SU-DHL-6 (cell line): ENCODE results near the gene TTC19.

Source experiments
- EZH2phosphoT487 ChIP-seq: fragments of 200-600 bp; sonication (generic), shearing (Covaris generic); conservative IDR thresholded peaks from 2 replicates; pipeline ENCODE4 v1.6.1; 2018; ENCODE audit warnings: mild to moderate bottlenecking, antibody characterized with exemption, low read length, moderate library complexity, mixed read lengths
- TF ChIP-seq, protein P1 (sequence below): fragments of 200-600 bp; sonication (generic); IDR thresholded peaks from one replicate; pipeline ENCODE4 v1.5.1; 2017; ENCODE audit warnings: antibody characterized with exemption, mild to moderate bottlenecking, low read length, moderate library complexity; ENCODE audit not compliant: insufficient read depth, poor library complexity, severe bottlenecking

DNA sequence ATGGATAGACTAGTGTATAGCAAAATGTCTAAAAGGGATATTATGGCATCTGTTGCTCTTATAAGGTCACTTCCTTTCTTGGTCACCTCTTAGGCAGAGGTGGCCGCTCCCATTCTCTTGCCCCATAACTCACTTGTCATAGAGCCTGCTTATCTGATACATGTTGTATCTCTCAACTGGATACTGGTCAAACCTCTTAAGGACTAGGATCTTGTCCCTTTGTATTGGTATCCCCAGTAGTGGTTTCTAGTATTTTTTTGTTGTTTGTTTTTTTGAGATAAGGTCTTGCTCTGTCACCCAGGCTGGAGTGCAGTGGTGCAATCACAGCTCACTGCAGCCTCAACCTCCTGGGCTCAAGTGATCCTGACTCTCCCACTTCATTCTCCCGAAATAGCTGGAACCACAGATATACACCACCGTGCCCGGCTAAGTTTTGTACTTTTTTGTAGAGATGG, 27.1 kb upstream of the TTC19 start:
- TF ChIP-seq, protein P1, sequence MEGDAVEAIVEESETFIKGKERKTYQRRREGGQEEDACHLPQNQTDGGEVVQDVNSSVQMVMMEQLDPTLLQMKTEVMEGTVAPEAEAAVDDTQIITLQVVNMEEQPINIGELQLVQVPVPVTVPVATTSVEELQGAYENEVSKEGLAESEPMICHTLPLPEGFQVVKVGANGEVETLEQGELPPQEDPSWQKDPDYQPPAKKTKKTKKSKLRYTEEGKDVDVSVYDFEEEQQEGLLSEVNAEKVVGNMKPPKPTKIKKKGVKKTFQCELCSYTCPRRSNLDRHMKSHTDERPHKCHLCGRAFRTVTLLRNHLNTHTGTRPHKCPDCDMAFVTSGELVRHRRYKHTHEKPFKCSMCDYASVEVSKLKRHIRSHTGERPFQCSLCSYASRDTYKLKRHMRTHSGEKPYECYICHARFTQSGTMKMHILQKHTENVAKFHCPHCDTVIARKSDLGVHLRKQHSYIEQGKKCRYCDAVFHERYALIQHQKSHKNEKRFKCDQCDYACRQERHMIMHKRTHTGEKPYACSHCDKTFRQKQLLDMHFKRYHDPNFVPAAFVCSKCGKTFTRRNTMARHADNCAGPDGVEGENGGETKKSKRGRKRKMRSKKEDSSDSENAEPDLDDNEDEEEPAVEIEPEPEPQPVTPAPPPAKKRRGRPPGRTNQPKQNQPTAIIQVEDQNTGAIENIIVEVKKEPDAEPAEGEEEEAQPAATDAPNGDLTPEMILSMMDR = no peak
- TF ChIP-seq EZH2phosphoT487 = no peak
